Renal cortical epithelial cell (primary cell): ENCODE measurements around the gene SLC28A2. TPM values are rescaled to one million over a fixed set of nuclear protein-coding genes. Genes with fewer than 3 reads are reported as not detected.

Experiments used
- DNase-seq: peaks from one replicate; pipeline ENCODE4 v3.0.0-alpha.2; 2011; ENCODE audit warnings: low read depth
- total RNA-seq: library from RNA; depleted of rRNA; stranded (reverse); fragments of >200 nt; gene quantifications from 2 replicates; pipeline ENCODE4 v1.2.3, GENCODE V29; 2014

SLC28A2 gene
- total RNA-seq, 1 donor from 2014 or later, result not detected

DNA sequence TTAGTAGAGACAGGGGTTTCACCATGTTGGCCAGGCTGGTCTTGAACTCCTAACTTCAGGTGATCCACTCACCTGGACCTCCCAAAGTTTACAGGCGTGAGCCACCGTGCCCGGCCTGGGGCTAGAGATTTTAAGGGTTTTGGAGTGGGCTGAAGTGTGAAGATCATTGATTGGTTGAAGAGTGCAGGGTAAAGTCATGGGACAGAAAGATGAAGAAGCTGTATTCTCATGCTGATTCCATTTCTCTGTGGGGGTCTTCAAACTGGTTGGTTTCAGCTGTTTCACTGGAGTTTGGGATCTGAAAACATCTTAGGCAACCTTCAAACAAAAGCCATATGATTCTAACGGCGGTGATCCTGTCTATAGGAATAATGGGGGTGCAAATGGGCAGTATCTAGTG lies 74.2 kb downstream of the SLC28A2 start:
- DNase-seq, result no peak

DNA sequence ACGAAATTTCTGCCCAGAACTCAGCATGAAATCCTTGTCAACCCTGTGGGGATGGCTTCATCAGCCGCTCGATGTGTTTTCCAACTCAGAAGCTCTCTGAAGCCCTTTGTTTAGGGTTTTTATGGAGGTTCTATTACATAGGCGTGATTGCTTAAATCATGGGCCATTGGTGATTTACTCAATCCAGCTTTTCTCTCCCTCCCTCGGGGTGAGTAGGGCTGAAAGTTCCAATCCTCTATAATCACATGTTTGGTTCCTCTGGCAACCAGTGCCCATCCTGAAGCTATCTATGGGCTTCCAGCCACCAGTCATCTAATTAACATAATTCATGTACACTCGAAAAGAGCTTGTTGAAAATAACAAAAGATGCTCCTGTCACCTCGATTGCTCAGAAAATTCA lies 74.7 kb downstream of the SLC28A2 start:
- DNase-seq, result no peak

Other genes with a start within 250 kb of the SLC28A2 start
- gene SORD, start 229.0 kb upstream of the SLC28A2 start, total RNA-seq, result 19.1 and 25.2 TPM in 2 replicates
- 0.05 TPM in 1 of 2 replicates, not detected in the other for gene DUOX2, start 138.1 kb upstream of the SLC28A2 start, total RNA-seq
- gene DUOXA2, start 137.9 kb upstream of the SLC28A2 start, total RNA-seq, result not detected in 2 replicates
- not detected in 2 replicates for gene DUOXA1, start 122.4 kb upstream of the SLC28A2 start, total RNA-seq
- 0.35 and 0.50 TPM in 2 replicates for gene DUOX1, start 122.2 kb upstream of the SLC28A2 start, total RNA-seq
- gene SHF, start 64.3 kb upstream of the SLC28A2 start, total RNA-seq, result 0.17 and 2.9 TPM in 2 replicates
- gene GATM, start 126.3 kb downstream of the SLC28A2 start, total RNA-seq, result 1.3 and 6.1 TPM in 2 replicates